Ascending aorta (tissue), 2 donors: ENCODE measurements around the gene DDX23. TPM values are rescaled to one million over a fixed set of nuclear protein-coding genes. Genes with fewer than 3 reads are reported as not detected.

Experiments
- DNase-seq, 2 donors: peaks; one replicate each; pipeline ENCODE4 v3.0.0-alpha.2; 2019; ENCODE audit warnings: low spot score in 2 of 2
- H3K27ac ChIP-seq, 2 donors: fragments of 200-600 bp; sonication (generic); one replicate each; pipeline ENCODE4 v1.5.1; 2016 to 2017; ENCODE audit warnings: mild to moderate bottlenecking in 1 of 2
- H3K27me3 ChIP-seq: fragments of 200-600 bp; sonication (generic); one replicate; pipeline ENCODE4 v1.5.1; 2017
- H3K36me3 ChIP-seq, 2 donors: fragments of 200-600 bp; sonication (generic); one replicate each; pipeline ENCODE4 v1.5.1; 2016
- H3K4me1 ChIP-seq, 2 donors: fragments of 200-600 bp; sonication (generic); one replicate each; pipeline ENCODE4 v1.5.1; 2016 to 2017; ENCODE audit warnings: mild to moderate bottlenecking in 1 of 2
- H3K4me3 ChIP-seq, 2 donors: fragments of 200-600 bp; sonication (generic); one replicate each; pipeline ENCODE4 v1.5.1; 2016 to 2017; ENCODE audit warnings: mild to moderate bottlenecking in 1 of 2
- H3K9me3 ChIP-seq, 2 donors: fragments of 200-600 bp; sonication (generic); one replicate each; pipeline ENCODE4 v1.5.1; 2016
- intact Hi-C: fragments of 100-400 bp; cut with DNase I; formaldehyde crosslinking; loops from one replicate; pipeline ENCODE4 v1.15.1; 2023
- total RNA-seq: library from RNA; depleted of rRNA; stranded (reverse); fragments of >200 nt; gene quantifications from one replicate; pipeline ENCODE4 v1.1.0, GENCODE V29; 2016
- TF ChIP-seq, protein P1 (sequence below), 3 experiments: fragments of 200-600 bp in 2 of 3; fragments of 450-650 bp in 1 of 3; sonication (generic) in 2 of 3; IDR thresholded peaks; one replicate each; pipeline ENCODE4 v1.5.1; 2016 to 2019; ENCODE audit warnings: antibody characterized with exemption in 3 of 3, mild to moderate bottlenecking in 1 of 3, moderate library complexity in 1 of 3

Gene DDX23
- total RNA-seq, 1 donor from 2014 or later, result 39.4 TPM

DNA sequence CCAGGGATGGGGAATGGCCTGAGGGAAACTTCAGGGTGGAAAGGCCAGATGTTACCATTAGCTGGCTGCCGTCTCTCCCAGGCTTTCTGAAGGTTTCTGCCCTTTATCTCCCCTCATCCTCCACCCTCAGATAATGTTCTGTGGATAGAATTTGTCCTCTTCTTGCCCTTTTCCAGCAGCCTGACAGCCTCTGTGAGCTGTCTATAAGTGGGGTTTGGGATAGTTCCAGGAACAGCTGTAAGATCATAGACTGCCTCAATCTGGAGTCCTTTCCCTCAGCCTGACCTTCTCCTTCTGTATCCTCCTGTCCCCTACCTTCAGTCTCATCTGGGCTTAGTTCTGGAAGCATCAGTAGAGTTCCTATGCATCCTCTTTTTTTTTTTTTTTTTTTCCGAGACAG lies 16.5 kb upstream of the DDX23 start:
- Histone ChIP-seq H3K9me3 (no peaks in the 10 kb centered on the region), H3K36me3 (no peaks in the 10 kb centered on the region), H3K4me1 (peaks cover 3 to 10% of the 10 kb centered on the region in 2 donors), H3K27ac (no peak overlapping the region), H3K4me3 (no peak overlapping the region), H3K27me3 (no peaks in the 10 kb centered on the region)
- intact Hi-C loops, result no loop called here
- DNase-seq, result no peak
- TF ChIP-seq, protein P1, sequence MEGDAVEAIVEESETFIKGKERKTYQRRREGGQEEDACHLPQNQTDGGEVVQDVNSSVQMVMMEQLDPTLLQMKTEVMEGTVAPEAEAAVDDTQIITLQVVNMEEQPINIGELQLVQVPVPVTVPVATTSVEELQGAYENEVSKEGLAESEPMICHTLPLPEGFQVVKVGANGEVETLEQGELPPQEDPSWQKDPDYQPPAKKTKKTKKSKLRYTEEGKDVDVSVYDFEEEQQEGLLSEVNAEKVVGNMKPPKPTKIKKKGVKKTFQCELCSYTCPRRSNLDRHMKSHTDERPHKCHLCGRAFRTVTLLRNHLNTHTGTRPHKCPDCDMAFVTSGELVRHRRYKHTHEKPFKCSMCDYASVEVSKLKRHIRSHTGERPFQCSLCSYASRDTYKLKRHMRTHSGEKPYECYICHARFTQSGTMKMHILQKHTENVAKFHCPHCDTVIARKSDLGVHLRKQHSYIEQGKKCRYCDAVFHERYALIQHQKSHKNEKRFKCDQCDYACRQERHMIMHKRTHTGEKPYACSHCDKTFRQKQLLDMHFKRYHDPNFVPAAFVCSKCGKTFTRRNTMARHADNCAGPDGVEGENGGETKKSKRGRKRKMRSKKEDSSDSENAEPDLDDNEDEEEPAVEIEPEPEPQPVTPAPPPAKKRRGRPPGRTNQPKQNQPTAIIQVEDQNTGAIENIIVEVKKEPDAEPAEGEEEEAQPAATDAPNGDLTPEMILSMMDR (IDR thresholded peaks at IDR 0.05), result no peak

DNA sequence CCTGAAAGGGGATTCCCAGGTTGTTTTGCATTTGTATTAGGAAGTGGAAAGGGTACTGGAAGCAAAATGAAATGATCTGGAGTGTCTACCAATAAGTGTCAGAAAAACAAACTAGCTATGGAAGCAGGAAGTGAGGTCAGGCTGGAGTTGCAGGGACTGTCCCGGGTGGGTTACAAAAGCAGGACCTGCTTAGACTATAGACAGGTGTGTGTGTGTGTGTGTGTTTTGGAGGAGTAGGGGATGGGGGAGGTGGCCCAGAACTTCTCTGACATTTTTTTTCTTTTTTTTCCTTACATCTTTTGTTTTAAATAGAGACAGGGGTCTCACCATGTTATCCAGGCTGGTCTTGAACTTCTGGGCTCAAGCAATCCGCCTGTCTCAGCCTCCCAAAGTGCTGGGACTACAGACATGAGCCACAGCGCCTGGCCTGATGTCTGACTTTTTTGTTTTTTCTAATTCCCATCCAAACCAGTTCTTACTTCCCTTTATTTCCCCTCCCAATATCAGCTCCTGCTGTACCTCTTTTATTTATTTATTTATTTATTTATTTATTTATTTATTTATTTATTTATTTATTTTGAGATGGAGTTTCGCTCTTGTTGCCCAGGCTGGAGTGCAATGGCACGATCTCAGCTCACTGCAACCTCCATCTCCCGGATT lies 14.2 kb upstream of the DDX23 start:
- Histone ChIP-seq H3K9me3 (no peaks in the 10 kb centered on the region), H3K4me1 (peaks cover 3 to 10% of the 10 kb centered on the region in 2 donors), H3K36me3 (no peaks in the 10 kb centered on the region), H3K27me3 (no peaks in the 10 kb centered on the region), H3K4me3 (peak overlapping the region; percentile 71 to 90), H3K27ac (no peak overlapping the region)
- intact Hi-C loops, result no loop called here
- TF ChIP-seq, protein P1 (IDR thresholded peaks at IDR 0.05), result no peak
- no peak for DNase-seq

DNA sequence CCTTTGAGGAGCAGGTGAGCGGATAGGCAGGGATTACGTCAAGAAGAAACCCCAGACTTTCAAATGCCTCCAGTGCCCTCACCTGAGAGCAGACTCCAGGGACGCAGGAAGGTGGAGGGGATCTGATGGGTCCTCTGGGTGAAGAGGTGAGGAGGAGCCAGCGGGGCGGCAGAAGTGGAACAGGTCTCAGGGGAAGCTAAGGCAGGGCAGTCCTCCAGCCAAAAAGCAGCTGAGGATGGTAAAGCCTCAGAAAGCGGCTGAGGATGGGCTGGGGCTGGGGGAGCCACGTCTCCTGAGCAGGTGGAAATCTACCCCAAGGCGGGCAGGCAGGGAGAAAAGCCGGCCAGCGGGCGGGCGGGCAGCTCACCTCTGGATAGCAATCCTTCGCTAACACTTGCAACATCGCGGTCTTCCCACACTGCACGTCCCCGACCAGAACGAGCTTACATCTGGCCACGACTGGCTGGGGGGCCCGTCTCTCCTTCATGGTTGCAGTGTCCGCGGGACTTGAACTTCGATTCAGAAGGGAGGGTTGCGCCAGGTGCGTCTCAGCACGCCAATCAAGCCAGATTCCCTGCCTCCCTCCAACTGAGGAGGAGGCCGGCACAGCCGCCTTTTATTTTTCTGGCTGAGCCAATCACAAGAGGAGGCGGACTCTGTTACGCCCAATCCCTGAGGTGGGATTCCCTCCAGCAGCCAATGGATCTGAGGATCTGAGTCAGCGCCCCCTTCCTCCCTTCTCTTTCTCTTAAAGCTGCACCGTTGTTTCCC lies 13.5 kb upstream of the DDX23 start, which contains the start of gene RND1:
Gene RND1, minus strand, starts transcription at position 590 of the 771 bp plus-strand sequence. Its CDS starts 103 bp downstream, at position 487.
- Histone ChIP-seq H3K9me3 (no peaks in the 10 kb centered on the region), H3K4me3 (peak within 1 kb of the TSS; percentile 71 to 90), H3K4me1 (peaks cover 3 to 10% of the 10 kb centered on the region in 2 donors), H3K36me3 (no peaks in the 10 kb centered on the region), H3K27ac (no peak within 1 kb of the TSS), H3K27me3 (no peaks in the 10 kb centered on the region)
- DNase-seq, result peak; percentile 73 to 94
- TF ChIP-seq, protein P1 (IDR thresholded peaks at IDR 0.05), result peak in 1 of 3 experiments; percentile 15
- intact Hi-C loops, result loop anchor here (1.0 kb wide), 1 partner anchor 13 kb away; the partner anchor contains the start of gene DDX23

DNA sequence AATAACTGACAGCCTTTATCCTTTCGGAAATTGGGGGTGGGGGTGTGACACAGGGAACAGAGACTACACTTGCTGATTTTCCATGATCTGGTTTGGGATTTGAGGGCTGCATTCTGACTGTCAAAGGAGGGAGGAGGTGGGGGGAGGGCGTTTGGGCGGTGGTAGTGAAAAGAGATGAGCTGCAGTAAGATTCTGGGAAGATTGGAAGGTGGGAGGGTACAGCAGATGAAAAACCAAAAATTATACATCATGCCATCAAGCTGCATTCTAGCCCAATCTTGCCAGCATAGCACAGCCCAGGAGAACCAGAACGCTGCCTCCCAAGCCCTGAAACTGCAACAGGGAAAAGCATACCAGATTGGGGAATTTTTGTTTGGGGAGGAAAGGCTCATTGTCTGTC lies 11.3 kb upstream of the DDX23 start:
- TF ChIP-seq, protein P1 (IDR thresholded peaks at IDR 0.05), result no peak
- Histone ChIP-seq H3K36me3 (no peaks in the 10 kb centered on the region), H3K9me3 (no peaks in the 10 kb centered on the region), H3K27ac (no peak overlapping the region), H3K27me3 (no peaks in the 10 kb centered on the region), H3K4me1 (peaks cover 3 to 10% of the 10 kb centered on the region in 2 donors), H3K4me3 (no peak overlapping the region)
- no peak for DNase-seq
- intact Hi-C loops, result no loop called here

DNA sequence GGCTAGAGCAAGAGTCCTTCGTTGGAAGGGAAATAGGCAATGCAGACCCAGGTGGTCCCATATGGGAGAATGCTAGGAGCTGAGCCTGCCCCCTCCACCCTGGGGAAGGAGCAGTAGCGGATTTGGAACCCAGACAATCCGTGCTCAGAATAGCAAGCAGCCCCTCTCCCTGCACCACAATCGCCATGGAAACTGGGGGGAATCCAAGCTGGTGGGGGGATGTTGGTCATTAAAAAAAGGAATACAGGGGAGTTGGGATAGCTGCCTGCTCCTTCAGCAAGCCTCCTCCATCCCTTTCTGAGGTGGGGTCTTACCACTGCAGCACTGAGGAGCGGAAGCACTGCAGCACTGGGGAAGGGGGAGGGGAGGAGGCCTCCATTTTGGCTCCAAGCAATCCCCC lies 10.8 kb upstream of the DDX23 start:
- Histone ChIP-seq H3K4me1 (peaks cover 3 to 10% of the 10 kb centered on the region in 2 donors), H3K4me3 (no peak overlapping the region), H3K27me3 (no peaks in the 10 kb centered on the region), H3K27ac (no peak overlapping the region), H3K9me3 (no peaks in the 10 kb centered on the region), H3K36me3 (no peaks in the 10 kb centered on the region)
- no peak for DNase-seq
- intact Hi-C loops, result no loop called here
- TF ChIP-seq, protein P1 (IDR thresholded peaks at IDR 0.05), result no peak
